H9 (cell line): ENCODE measurements around the gene PMEPA1. TPM values are rescaled to one million over a fixed set of nuclear protein-coding genes. Genes with fewer than 3 reads are reported as not detected.

Experiments
- DNase-seq: peaks from one replicate; pipeline ENCODE4 v3.0.0-alpha.2; 2017
- H2AFZ ChIP-seq: one replicate; pipeline ENCODE4 v1.6.1; 2013; ENCODE audit warnings: mild to moderate bottlenecking, low read length, control low read depth, moderate library complexity
- H2AK5ac ChIP-seq: 2 replicates; pipeline ENCODE4 v1.6.1; 2013; ENCODE audit warnings: low read length, control low read depth, mixed read lengths; ENCODE audit not compliant: insufficient read length
- H2BK120ac ChIP-seq: one replicate; pipeline ENCODE4 v1.6.1; 2013; ENCODE audit warnings: low read depth, mild to moderate bottlenecking, low read length, control low read depth, inconsistent platforms; ENCODE audit not compliant: poor library complexity, severe bottlenecking
- H2BK12ac ChIP-seq: 2 replicates; pipeline ENCODE4 v1.6.1; 2013; ENCODE audit warnings: low read length, control low read depth, mixed read lengths, low read depth; ENCODE audit not compliant: insufficient read length
- H2BK15ac ChIP-seq: 2 replicates; pipeline ENCODE4 v1.6.1; 2013; ENCODE audit warnings: low read depth, low read length, control low read depth
- H2BK20ac ChIP-seq: one replicate; pipeline ENCODE4 v1.6.1; 2013; ENCODE audit warnings: low read depth, mild to moderate bottlenecking, low read length, control low read depth, inconsistent platforms; ENCODE audit not compliant: poor library complexity, severe bottlenecking
- H2BK5ac ChIP-seq: 2 replicates; pipeline ENCODE4 v1.6.1; 2013; ENCODE audit warnings: low read length, control low read depth, mixed read lengths; ENCODE audit not compliant: insufficient read length
- H3K14ac ChIP-seq: 2 replicates; pipeline ENCODE4 v1.6.1; 2013; ENCODE audit warnings: low read length, control low read depth; ENCODE audit not compliant: insufficient read depth
- H3K18ac ChIP-seq: 2 replicates; pipeline ENCODE4 v1.6.1; 2013; ENCODE audit warnings: low read depth, mild to moderate bottlenecking, mixed read lengths, low read length, control low read depth; ENCODE audit not compliant: insufficient read length
- H3K23ac ChIP-seq: 2 replicates; pipeline ENCODE4 v1.6.1; 2013; ENCODE audit warnings: low read length, control low read depth, mixed read lengths, low read depth; ENCODE audit not compliant: insufficient read length
- H3K23me2 ChIP-seq: 2 replicates; pipeline ENCODE4 v1.6.1; 2013; ENCODE audit warnings: low read depth, mild to moderate bottlenecking, mixed read lengths, low read length, control low read depth; ENCODE audit not compliant: insufficient read length, poor library complexity, severe bottlenecking
- H3K27ac ChIP-seq: 2 replicates; pipeline ENCODE4 v1.5.1; 2013; ENCODE audit warnings: low read length, control low read depth, mixed read lengths, low read depth; ENCODE audit not compliant: insufficient read length
- H3K27me3 ChIP-seq: 2 replicates; pipeline ENCODE4 v1.6.1; 2013; ENCODE audit warnings: low read length, control low read depth, inconsistent platforms; ENCODE audit not compliant: insufficient read depth
- H3K4ac ChIP-seq: 2 replicates; pipeline ENCODE4 v1.6.1; 2013; ENCODE audit warnings: low read depth, mild to moderate bottlenecking, control low read depth, inconsistent platforms, low read length, moderate library complexity
- H3K4me1 ChIP-seq: 2 replicates; pipeline ENCODE4 v1.6.1; 2013; ENCODE audit warnings: low read length, control low read depth, inconsistent platforms; ENCODE audit not compliant: insufficient read depth
- H3K4me2 ChIP-seq: 2 replicates; pipeline ENCODE4 v1.6.1; 2013; ENCODE audit warnings: low read length, control low read depth, mixed read lengths; ENCODE audit not compliant: insufficient read length, insufficient read depth
- H3K56ac ChIP-seq: 2 replicates; pipeline ENCODE4 v1.6.1; 2013; ENCODE audit warnings: low read depth, mild to moderate bottlenecking, mixed read lengths, low read length, control low read depth; ENCODE audit not compliant: insufficient read length
- H3K79me1 ChIP-seq: 2 replicates; pipeline ENCODE4 v1.6.1; 2013; ENCODE audit warnings: low read depth, mild to moderate bottlenecking, moderate library complexity, low read length, control low read depth, inconsistent platforms; ENCODE audit not compliant: insufficient read depth, poor library complexity, severe bottlenecking
- H3K79me2 ChIP-seq: 2 replicates; pipeline ENCODE4 v1.6.1; 2013; ENCODE audit warnings: low read length, control low read depth, inconsistent platforms; ENCODE audit not compliant: insufficient read depth
- H3K9ac ChIP-seq: 2 replicates; pipeline ENCODE4 v1.6.1; 2013; ENCODE audit warnings: low read length, control low read depth, mixed read lengths; ENCODE audit not compliant: insufficient read length; ENCODE audit errors: extremely low read depth
- H3K9me3 ChIP-seq: one replicate; pipeline ENCODE4 v1.6.1; 2013; ENCODE audit warnings: low read depth, low read length, inconsistent platforms; ENCODE audit not compliant: control insufficient read depth
- H3T11ph ChIP-seq: one replicate; pipeline ENCODE4 v1.6.1; 2013; ENCODE audit warnings: mild to moderate bottlenecking, low read length, control low read depth, inconsistent platforms
- H4K20me1 ChIP-seq: one replicate; pipeline ENCODE4 v1.6.1; 2013; ENCODE audit not compliant: control insufficient read depth, insufficient read length, insufficient read depth
- H4K5ac ChIP-seq: 2 replicates; pipeline ENCODE4 v1.6.1; 2013; ENCODE audit warnings: low read depth, mild to moderate bottlenecking, mixed read lengths, low read length, control low read depth; ENCODE audit not compliant: insufficient read length
- H4K8ac ChIP-seq: replicated peaks from 2 replicates; pipeline ENCODE4 v1.6.1; 2013; ENCODE audit warnings: low read length, control low read depth, mixed read lengths, low read depth; ENCODE audit not compliant: insufficient read length
- H4K91ac ChIP-seq: 2 replicates; pipeline ENCODE4 v1.6.1; 2013; ENCODE audit warnings: low read depth, mild to moderate bottlenecking, moderate library complexity, mixed read lengths, low read length, control low read depth; ENCODE audit not compliant: insufficient read length
- H3K27ac Mint-ChIP-seq, 3 experiments: 2 replicates in 2 of 3; 3 replicates in 1 of 3; pipeline ENCODE4 v1.8.0; 2020 to 2021; ENCODE audit warnings: mixed read lengths in 3 of 3, mild to moderate bottlenecking in 1 of 3, moderate library complexity in 1 of 3
- H3K27me3 Mint-ChIP-seq: 2 replicates; pipeline ENCODE4 v1.8.0; 2021; ENCODE audit warnings: low read depth, mild to moderate bottlenecking, moderate library complexity, mixed read lengths
- H3K36me3 Mint-ChIP-seq, 3 experiments: 2 replicates in 2 of 3; 3 replicates in 1 of 3; pipeline ENCODE4 v1.8.0; 2020 to 2021; ENCODE audit warnings: low read depth in 3 of 3, mixed read lengths in 3 of 3; ENCODE audit not compliant: insufficient read depth in 1 of 3
- H3K4me1 Mint-ChIP-seq, 2 experiments: 2 replicates each; pipeline ENCODE4 v1.8.0; 2020; ENCODE audit warnings: mixed read lengths in 2 of 2
- H3K4me3 Mint-ChIP-seq, 2 experiments: 2 replicates in 1 of 2; 3 replicates in 1 of 2; pipeline ENCODE4 v1.8.0; 2020 to 2021; ENCODE audit warnings: mild to moderate bottlenecking in 2 of 2, mixed read lengths in 2 of 2, moderate library complexity in 1 of 2
- H3K9me3 Mint-ChIP-seq, 2 experiments: 2 replicates in 1 of 2; 3 replicates in 1 of 2; pipeline ENCODE4 v1.8.0; 2020; ENCODE audit warnings: mild to moderate bottlenecking in 2 of 2, mixed read lengths in 2 of 2, moderate library complexity in 1 of 2
- CTCF ChIP-seq: fragments of 200-600 bp; sonication (generic); conservative IDR thresholded peaks from 3 replicates; pipeline ENCODE4 v1.8.0; 2021; ENCODE audit warnings: antibody characterized with exemption, mild to moderate bottlenecking
- WGBS: extraction: QIAGEN DNeasy Blood & Tissue Kit; methylation state at CpG from one replicate; pipeline ENCODE4 v1.1.7; 2013; ENCODE audit warnings: missing lambda C conversion rate, low lambda C conversion rate, mixed read lengths; ENCODE audit not compliant: insufficient read length; ENCODE audit errors: extremely low coverage; 5-methylcytosine and 5-hydroxymethylcytosine counted together
- total RNA-seq: library from RNA; stranded (reverse); gene quantifications from 2 replicates; pipeline ENCODE4 v1.2.1, GENCODE V29; 2021

Gene PMEPA1
- total RNA-seq, 1 experiment from 2014 or later = 34.6 TPM

DNA sequence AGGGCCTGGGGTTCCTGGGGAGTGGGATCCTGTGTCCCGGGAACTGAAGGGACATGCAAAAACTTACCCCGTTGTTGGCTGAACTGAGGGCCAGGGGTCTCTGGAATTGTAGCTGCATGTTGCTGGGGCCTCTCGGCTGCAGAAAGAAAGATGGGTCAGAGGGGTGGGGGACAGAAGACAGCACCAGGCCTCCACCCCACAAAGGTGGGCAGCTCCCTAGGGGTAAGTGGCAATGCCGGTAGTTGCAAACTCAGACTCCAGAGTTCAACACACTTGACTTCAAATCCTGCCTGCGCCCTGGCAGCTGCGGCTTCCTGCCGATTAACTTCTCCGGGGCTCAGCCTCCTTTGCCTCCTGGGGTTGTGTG, 94.4 kb downstream of the PMEPA1 start:
- no peak for DNase-seq
- H3K4ac ChIP-seq = no peak overlapping the region
- H3K18ac ChIP-seq = no peak overlapping the region
- H2AK5ac ChIP-seq = no peak overlapping the region
- H3K23ac ChIP-seq = no peak overlapping the region
- H3K4me1 ChIP-seq = no peaks in the 10 kb centered on the region
- H3K9me3 Mint-ChIP-seq = no peaks in the 10 kb centered on the region
- H4K8ac ChIP-seq = no peak overlapping the region
- no peak overlapping the region for H3K56ac ChIP-seq
- no peaks in the 10 kb centered on the region for H3K36me3 Mint-ChIP-seq
- no peak overlapping the region for H2BK12ac ChIP-seq
- H3K79me1 ChIP-seq = no peaks in the 10 kb centered on the region
- no peak overlapping the region for H3T11ph ChIP-seq
- no peak overlapping the region for H3K4me3 Mint-ChIP-seq
- no peak overlapping the region for H3K4me2 ChIP-seq
- no peak overlapping the region for H3K27ac ChIP-seq
- H3K27me3 Mint-ChIP-seq = peaks cover 9% of the 10 kb centered on the region
- no peaks in the 10 kb centered on the region for H3K79me2 ChIP-seq
- H2BK15ac ChIP-seq = no peak overlapping the region
- H3K23me2 ChIP-seq = no peaks in the 10 kb centered on the region
- no peak overlapping the region for H2BK5ac ChIP-seq
- no peak overlapping the region for H3K14ac ChIP-seq
- no peak overlapping the region for H2BK120ac ChIP-seq
- H3K4me1 Mint-ChIP-seq = no peaks in the 10 kb centered on the region; a peak in 1 of 4 replicates
- TF ChIP-seq CTCF = no peak
- no peaks in the 10 kb centered on the region for H3K27me3 ChIP-seq
- H3K9me3 ChIP-seq = no peaks in the 10 kb centered on the region
- WGBS = no CpG with 5 or more reads among the region's 8 CpGs
- no peak overlapping the region for H3K27ac Mint-ChIP-seq
- no peak overlapping the region for H3K9ac ChIP-seq
- H4K91ac ChIP-seq = no peak overlapping the region
- no peaks in the 10 kb centered on the region for H4K20me1 ChIP-seq
- H2AFZ ChIP-seq = no peak overlapping the region
- no peak overlapping the region for H4K5ac ChIP-seq
- H2BK20ac ChIP-seq = no peak overlapping the region
